GM19035 (cell line): ENCODE measurements around the gene GPR137B.

ENCODE experiments used
- ATAC-seq: cut with Tn5 transposase; IDR thresholded peaks from one replicate; pipeline ENCODE4 v1.9.1; 2021; ENCODE audit not compliant: unreplicated experiment

GPR137B gene

DNA sequence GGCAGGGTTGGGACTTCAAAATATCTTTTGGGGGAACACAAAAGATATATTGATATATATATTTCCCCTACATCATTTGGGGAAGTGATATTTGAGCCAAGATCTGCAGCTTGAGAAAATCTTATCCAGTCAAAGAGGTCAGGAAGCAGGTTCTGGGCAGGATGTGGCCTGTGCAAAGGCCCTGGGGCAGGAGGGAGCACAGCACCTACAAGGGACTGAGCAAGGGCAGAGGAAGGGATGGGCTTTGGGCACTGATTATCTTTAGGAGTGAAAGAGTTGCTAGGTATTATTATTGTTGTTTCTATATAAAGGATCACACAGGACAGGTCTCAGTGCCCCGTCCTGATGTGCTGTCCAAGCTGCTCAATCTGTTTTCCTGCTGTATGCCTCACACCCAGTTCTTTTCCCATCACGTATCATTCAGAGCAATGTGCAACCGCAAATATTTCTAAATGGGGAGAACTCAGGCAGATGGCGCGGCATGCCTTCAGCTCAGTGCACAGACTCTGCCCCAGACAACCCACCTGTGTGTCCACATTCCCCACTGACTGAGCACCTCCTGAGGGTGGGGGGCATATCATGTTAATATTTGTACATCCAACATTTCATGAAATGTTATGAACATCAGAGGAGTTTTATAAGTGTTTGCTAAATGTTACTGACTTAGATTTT is 28.1 kb upstream of the GPR137B start:
- no peak for ATAC-seq

DNA sequence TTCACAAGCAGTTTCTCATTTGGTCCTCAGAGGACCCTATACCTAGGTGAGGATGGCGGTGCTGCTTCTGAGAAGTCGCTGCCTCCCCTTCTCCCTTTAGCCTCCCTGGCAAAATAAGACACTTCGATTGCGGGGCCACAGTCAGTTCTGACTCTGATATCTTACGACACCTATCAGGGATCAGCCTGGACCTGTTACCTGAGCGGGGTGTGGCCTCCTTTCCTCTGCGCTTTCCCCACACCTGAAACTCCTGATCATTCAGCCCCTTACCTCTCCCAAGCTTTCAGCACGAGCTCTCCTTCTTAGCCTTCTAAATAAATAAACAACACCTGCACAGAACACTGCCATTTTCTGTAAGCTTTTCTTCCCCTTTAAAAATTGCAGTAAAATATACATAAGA is 24.6 kb upstream of the GPR137B start:
- ATAC-seq: no peak

DNA sequence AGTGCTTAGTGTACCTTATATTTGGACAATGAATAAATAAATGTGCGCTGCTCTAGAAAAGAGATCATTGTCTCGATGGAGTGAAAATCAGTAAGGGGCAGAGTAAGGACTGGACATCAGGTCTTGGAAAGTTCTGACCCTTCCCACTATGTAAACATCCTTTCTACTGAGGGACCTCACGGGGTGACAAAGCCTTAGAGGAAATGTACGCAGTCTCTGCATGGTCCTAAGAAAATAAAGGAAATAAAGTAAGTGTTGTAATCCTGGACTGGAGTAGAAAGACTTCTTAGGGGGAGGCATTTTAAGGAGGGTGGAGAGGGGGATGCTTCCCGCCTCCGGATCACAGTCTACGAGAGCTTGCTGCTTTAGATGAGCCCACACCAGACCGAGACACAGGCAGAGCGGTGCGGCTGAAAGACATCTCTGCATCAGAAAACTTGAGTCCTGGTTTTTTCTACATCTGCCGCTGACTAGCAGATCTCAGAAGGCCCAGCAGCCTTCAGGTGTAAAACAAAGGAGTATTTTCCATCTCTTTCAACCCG is 22.3 kb upstream of the GPR137B start:
- ATAC-seq: no peak

DNA sequence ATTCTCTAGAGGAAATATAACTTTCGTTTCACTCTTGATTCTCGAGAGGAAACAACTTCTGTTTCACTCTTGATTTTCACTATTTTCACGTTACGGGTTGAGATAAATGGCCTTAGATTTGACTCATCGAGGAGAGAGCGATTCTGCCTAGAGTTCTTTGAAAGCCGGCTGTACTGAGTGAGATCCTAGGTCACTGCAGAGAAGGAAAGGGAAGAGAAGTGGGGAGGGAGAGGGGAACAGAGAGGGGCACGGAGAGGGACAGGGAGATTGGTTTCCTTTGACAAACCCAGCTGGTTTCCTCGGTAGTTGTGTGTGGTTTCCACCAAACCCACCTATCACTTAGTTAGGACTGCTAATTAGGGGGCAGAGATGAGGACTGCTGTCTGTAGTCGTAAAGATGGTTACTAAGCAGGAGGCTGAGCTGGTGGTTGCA is 21.6 kb upstream of the GPR137B start:
- ATAC-seq: no peak

DNA sequence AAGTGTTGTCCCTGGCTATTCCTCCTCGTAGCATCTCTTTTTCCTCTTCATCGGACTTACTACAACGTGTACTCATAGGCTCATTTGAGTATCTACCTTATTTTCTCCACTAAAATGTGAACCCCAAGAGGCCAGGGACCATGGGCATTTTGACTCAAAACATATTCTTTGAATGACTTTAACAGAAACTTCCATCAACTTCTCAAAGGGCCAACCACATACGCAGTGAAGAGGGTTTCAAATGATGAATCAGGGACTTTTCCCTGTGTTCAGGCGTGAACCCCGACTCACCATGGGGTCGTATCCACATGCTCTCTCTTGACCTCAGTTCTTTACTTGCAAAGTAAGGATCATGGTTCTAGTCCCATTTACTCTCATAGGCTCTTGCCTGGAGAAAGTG is 20.2 kb upstream of the GPR137B start:
- ATAC-seq: peak; percentile 54

DNA sequence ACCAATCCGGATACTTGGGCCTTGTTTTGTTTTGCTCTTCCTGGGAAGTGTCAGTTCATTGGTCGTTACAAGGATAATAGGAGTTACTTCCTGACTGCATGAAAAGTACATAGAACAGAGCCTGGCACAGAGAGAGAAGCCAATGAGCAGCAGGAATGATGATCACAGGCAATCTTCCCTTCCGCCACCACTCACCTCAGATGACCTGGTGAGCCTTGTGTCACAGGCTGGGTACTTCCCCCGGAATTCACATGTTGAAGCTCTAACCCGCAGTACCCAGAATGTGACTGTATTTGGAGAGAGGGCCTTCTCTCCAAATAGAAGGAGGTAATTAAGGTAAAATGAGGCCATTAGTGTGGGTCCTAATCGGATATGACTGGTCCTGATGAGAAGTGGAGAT is 18.8 kb upstream of the GPR137B start:
- ATAC-seq: no peak

DNA sequence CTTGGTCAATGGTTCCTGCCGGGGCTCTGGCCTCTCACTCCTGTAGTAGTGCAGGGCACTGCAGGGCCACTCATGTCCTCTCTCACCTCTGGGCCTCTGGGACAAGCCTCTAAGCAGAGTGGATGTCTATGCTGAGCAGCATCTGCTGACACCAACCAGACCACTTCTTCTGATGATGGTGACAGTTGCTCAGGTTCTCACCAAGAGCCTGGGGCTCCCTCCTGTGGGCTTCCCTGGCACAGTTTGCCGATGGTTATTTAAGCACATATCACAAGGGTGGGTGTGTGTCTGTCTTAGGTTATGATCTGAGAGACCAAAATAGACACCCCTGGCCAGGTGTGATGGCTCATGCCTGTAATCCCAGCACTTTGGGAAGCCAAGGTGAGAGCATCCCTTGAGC is 17.4 kb upstream of the GPR137B start:
- ATAC-seq: no peak

DNA sequence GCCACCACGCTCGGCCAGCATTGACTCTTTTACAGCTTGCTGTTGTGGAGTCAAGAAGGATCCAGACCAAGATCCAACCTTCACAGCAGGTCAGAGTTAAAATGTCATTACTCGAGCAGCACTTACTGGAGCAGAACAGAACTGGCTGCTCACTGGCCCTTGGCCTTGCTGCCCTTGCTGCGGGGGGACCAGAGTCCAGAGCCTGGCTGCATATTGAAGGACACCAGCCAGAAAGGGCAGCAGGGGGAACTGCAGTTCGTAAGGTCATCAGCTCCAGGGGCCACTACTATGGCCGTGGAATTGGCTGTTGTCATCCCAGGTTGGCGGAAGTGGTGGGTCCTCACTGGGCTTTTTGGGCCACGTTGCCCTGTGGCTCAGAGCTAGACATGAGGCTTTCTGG is 15.3 kb upstream of the GPR137B start:
- ATAC-seq: no peak

DNA sequence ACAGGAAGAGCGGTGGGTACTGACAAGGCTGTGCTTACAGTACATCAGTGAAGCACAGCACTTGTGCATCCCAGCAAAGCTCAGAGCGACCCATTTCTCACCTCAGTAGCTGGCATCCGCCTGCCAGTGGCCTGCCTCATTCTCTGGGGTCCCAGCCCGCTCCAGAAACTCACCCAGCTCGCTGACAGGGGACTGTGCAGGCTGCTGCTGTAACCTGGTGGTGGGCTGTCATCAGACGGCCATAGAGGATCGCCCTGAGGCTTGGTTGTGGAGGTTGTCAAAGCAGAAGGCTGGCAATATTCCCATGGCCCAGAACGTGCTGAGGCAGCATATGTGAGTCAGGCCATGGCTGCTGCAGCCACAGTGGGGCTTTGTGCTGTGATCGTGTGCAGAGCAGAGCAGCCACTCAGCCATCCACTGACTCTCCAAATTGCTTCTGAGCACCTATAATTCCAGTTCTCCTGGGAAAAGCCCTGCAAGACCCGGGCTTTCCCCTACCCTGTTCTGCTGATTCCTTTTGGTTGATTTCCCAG is 13.6 kb upstream of the GPR137B start:
- no peak for ATAC-seq

DNA sequence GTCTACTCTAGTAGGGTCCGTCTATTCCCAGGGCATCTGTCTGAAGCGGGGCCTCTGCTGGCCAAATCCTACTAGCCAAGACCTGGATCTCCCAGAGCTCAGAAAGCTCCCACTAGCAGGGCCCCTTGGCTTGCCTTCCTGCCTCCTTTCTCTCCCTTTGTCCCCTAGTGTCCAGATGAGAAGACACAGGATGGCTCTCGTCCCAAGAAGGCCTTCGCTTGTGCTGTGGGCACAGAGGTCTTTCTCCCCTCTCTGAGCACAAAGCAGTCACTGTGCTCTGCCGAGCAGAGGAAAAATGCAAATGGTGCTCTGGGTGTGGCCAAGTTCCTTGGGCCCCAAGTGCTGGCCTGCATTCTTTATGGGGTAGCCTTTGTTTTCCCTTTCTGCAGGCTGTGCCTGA is 13.0 kb upstream of the GPR137B start:
- no peak for ATAC-seq

DNA sequence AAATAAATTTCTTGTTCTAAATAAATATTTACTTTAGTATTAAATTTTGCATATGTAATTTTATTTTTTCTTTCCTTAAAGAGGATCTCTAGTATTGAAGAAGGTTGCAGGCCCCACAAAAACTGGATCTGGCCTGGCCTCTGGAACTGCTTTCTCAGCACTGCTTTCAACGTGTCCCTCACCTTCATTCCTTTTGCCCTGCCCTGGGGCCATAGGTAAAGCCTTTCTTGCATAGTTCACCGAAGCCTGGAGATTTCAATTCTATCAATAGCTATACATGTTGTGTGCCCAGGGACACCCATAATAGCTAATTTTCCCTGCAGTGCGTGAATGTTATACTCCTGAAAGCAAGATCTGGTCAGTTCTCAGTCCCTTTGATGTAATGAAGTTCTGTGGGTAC is 12.0 kb upstream of the GPR137B start:
- ATAC-seq: no peak

DNA sequence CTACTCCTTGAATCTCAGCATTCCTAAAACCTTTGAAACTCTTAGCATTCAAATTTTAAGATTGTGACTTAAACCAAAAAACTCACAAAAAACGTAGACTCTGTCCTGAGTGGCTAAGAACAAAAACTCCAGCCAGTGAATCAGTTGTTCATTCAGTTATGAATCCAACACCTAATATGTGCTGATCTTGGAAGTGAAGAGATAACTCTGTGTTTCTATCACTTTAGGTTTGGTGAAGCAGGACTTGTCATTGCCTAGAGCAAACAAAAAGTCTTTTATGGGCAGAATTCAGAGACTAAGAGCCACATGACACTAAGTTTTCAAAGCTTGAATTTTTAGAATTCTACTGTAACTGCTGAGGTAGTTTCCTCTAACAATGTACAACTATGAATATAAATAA is 10.4 kb upstream of the GPR137B start:
- ATAC-seq: no peak

DNA sequence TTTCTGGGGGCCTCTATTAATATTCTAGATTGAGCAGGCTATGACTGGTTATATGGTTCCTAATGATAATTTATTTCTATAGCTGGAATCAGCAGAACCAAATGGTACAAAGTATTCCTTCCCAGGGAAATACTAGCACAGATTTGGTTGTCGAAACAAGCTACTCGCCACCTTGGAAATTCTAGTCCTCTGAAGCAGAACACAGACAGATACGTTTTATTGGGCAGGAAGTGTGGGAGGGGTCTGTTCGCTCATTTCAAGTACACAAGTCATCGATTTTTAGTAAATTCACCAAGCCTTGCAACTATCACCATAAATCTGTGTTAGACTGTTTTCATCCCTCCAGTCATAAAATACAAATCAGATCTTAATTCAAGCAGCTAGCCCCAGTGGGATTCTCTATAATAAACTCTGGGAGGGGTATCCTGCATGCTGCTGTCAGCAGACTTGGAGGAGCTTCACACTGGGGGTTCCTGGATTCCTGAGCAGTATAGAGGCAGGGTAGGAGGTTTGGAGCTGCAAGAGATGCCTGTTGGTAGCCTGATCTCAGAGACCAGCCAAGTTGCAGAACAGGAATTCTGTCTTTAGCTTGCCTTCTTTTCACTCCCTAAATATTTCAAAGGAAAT is 9.8 kb upstream of the GPR137B start:
- no peak for ATAC-seq

DNA sequence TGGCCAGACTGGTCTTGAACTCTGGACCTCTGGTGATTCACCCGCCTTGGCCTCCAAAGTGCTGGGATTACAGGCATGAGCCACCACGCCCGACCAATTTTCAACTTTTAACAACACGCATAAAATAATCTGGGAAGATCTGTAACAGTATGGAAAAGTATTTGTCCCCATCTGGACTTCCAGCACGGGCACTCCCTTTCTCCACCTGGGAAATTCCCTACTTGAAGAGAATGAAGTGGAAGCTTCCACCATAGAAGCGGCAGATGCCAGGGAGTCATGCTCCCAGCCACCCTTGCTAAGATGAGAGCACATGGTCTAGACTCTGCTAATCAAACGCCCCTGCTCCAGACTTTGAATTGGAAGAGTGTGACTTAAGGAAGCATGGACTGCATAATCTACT is 9.0 kb upstream of the GPR137B start:
- ATAC-seq: no peak

DNA sequence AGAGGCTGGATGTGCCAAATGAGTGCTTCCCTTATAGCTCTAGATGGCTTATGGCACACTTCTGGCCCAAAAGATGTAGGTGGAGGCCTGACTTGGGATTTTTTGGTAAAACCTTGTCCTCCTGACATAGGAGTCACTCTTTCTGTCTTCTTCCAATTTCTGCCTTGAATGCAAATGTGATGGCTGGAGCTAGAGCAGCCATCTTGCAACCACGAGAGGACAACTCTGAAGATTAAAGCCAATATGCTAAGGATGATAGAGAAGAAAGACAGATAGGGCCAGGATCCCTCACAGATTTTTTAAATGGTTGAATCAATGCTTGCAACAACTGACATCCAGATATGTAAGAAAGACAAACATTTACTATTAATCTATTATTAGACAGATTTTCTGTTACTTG is 8.5 kb upstream of the GPR137B start:
- ATAC-seq: no peak

DNA sequence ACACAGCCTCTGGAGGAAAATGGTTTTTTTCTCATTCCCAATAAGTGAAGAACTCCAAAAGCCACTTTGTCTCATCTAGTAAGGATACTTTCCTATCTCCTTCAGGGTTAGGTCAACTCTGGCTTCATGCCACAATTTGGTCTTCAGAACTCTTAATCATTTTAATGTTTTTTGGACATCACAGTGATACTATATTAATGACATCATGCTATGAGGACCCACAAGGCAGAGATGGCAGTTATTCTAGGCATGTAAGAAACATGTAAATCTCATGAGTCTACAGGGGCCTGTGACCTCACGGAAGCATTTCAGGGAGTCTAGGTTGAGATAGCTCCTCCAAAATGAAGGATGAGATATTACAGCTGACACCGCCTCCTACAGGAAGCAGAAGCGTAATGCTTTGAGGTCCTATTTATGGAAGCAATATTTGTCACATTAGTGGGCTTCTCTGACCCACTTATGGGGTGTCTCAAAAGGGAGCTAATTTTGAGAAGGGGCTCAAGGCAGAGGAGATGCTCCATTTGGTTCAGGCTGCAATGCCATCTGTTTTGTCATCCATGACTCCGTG is 5.0 kb upstream of the GPR137B start:
- no peak for ATAC-seq

DNA sequence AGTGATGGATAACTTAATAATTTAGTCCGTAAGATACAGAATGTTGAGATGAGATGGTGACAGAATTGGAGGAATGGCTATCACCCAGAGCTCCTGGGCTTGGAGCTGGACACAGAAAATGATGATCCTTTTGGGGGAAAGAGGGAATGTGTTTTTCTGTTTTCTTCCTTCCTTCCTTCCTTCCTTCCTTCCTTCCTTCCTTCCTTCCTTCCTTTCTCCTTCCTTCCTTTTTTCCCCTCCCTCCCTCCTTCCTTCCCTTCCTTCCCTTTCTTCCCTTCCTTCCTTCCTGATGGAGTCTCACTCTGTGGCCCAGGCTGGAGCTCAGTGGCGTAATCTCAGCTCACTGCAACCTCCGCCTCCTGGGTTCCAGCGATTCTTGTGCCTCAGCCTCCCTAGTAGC is 2.8 kb upstream of the GPR137B start:
- no peak for ATAC-seq

DNA sequence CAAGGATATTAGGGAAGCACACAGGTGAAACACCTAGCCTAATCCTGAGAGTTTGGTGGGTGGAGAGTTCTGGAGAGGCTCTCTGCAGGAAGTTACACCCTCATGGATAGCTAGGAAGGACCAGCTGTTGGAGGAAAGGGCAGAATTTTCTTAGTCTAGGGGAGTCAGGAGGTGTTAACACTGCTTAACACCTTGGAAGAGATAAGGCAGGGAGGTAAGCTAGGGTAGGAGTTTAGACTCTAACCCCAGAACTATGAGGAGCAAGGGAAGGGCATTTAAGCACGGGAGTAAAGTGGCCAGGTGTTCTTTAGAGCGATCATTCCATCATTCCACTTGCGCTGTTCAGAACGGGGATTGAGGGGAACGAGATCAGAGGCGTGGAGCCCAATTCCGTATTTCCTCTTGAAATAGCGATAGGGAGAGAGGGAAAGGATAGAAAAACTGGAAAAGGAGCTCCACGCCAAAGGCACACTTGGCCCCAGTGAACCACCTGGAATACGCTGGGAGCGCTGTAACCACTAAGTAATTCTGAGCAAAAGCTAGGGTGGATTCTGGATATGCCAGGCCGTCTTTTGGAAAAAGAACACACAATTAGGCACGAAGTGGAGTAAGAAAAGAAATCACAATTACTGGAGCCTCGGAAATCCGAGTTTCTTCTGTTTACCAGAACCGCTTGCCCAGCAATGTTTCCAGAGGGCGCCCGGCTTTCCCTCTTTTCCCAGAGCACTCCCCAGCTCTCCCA is 1.5 kb upstream of the GPR137B start:
- ATAC-seq: no peak

DNA sequence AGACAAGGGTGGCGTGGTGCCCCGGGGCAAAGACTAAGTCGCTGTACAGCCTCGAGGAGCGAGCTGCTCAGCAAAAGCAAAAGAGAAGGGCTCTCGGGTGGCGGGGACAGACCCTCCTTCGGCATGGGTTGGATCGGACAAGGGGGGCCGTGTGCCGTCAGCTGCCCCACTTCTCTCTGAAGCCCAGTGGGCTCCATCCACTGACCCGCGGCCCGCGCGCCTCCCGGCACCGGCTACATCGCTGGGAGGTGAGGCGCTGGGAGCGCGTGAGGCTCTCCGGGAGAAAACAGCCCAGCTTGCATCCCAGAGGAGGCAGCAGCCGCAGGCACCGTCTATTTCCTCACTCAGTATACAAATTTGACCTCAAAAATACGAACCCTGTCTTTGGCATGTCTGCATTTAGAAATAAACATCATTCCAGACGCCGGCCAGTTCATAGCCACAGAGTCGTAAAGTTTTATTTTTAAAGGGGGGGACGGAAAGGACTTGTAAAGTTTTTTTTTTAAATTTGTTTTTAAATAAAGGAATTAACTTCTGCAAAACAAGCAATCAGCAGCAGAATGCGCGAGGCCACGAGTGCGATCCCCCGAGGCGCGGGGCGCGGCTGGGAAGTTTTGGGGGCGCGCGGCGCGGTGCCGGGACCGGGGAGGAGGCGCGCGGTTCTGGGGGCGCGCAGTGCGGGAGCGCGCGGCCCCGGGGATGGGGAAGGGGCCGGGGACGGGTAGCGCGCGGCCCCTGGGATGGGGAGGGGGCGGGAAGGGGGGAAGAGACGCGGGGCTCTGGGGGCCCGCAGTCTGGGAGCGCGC is 689 bp upstream of the GPR137B start:
- peak; percentile 14 for ATAC-seq

DNA sequence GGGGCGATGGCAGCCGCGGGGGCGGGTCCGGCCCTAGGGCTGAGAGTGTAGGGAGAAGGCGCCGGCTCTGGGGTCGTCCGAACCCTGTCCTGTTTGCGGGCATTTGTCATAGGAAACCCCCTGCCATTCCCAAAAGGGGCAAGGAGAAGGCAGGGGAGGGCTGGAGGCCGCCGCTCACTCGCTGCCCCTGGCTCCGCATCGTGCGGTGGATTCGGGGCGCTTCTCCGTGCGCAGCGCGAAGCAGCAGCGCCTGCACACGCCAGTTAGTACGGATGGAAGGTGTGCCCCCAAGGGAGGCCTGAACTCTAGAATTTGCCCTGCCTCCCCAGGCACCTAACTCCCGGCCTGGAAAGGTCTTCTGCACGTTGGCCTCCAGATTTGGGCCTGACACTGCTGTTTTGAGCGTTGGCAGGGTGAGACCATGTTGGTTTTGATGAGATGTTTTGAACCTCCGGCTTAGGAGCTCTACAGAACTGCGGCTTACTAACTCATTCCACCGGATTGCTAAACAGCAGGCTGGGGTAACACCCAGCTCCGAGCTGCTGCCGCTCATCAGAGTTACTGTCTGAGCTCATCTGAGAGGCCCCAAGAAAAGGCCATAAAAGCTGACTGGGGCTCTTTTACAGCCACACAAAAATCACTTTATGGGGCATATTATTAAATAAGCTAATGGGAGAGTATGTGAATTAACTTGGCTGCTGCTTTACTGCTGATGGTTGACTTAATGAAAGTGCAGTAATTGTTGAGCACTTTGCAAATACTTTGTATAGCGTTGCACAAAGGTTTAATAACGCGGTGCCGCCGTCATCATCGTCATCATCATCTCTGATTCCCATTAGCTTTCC is 987 bp downstream of the GPR137B start:
- ATAC-seq: peak; percentile 22
